Lower leg skin (tissue), 4 donors: Measurements from ENCODE around the gene ZNF658. TPM values are rescaled to one million over a fixed set of nuclear protein-coding genes. Genes with fewer than 3 reads are reported as not detected.
"Not testable (repeated sequence)": the region's sequence is repeated elsewhere in the genome, so short reads cannot be mapped to it uniquely, and the experiment has no call there.

ENCODE experiments used
- DNase-seq, 2 donors: peaks; one replicate each; pipeline ENCODE4 v3.0.0-alpha.2; 2019; ENCODE audit warnings: low spot score in 2 of 2
- H3K4me3 ChIP-seq: fragments of 200-600 bp; sonication (generic); 2 replicates; pipeline ENCODE4 v1.5.1; 2017; ENCODE audit warnings: mild to moderate bottlenecking, low read depth; ENCODE audit not compliant: poor library complexity, severe bottlenecking
- WGBS, 2 donors: methylation state at CpG; one replicate each; pipeline ENCODE4 v1.1.5; 2018; 5-methylcytosine and 5-hydroxymethylcytosine counted together
- intact Hi-C: fragments of 100-400 bp; cut with DNase I; formaldehyde crosslinking; loops from one replicate; pipeline ENCODE4 v1.15.0; 2023; ENCODE audit warnings: low total_unique reads
- total RNA-seq, 4 donors: library from RNA; depleted of rRNA; stranded (reverse); fragments of >200 nt; gene quantifications; one replicate each; pipeline ENCODE4 v1.1.0, GENCODE V29; 2016

The ZNF658 gene
- total RNA-seq, result 10 to 100 TPM in 3 of 4 donors, 1 to 10 TPM in 1; 8.5 to 14.3 (median 12.0) TPM

- WGBS, 2 donors, result 1% methylated on average over 21 to 27 of the region's 46 CpGs
- DNase-seq, result peak; percentile 84 to 96
- intact Hi-C loops, result not testable (repeated sequence)
- H3K4me3 ChIP-seq, result peak within 1 kb of the TSS; percentile 48
These were observed at the start of gene ZNF658 for GRCh38 chr9:66900490-66901131. ZNF658 (plus strand) TSS chr9:66900725; CDS start chr9:66903562, 2,837 bp downstream.

DNA sequence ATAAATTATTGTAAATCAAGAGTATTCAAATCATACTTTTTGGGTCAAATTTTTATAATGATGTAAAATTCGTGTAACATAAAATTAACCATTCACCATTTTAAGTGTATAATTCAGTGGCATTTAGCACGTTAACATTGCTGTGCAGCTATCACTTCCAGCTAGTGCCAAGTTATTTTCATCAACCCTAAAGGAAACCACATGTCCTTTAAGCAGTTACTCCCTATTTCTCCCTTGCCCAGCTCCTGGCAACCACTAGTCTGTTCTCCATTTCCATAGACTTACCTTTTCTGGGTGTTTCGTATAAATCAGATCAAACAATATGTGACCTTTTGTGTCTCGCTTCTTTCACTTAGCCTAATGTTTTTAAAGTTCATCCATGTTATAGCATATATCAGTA is 38.8 kb upstream of the ZNF658 start:
- DNase-seq, H3K4me3 ChIP-seq, intact Hi-C loops: not testable (repeated sequence)
- no CpG with 5 or more reads among the region's 4 CpGs for WGBS, 2 donors

GRCh38 chr9:66868660-66869059 is 31.9 kb upstream of the ZNF658 start:
- intact Hi-C loops, DNase-seq, H3K4me3 ChIP-seq: not testable (repeated sequence)
- WGBS, 2 donors, result 84 to 85% methylated on average over 2 of the region's 3 CpGs

- 50 to 72% methylated on average over 3 of the region's 3 CpGs for WGBS, 2 donors
- H3K4me3 ChIP-seq, DNase-seq, intact Hi-C loops: not testable (repeated sequence)
These were observed 19.9 kb upstream of the ZNF658 start for GRCh38 chr9:66880605-66881004.

DNA sequence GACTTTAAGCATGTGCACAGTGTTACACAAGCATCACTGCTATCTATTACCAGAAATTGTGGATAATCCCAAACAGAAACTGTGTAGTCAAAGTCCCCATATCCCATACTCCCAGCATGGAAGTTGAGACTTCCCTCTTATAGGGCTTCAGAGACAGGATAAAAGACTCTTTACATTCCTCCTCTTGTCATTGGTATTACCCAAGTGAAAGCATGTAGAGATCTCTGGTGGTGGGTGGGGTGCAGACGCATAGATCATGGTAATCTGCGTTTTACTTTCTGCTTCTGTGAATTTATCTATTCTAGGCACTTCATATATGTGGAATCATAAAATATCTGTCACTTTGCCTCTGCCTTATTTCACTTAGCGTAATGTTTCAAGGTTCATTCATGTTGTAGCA is 18.7 kb upstream of the ZNF658 start:
- 100% methylated on average over 2 to 3 of the region's 3 CpGs for WGBS, 2 donors
- DNase-seq, H3K4me3 ChIP-seq: not testable (repeated sequence)

GRCh38 chr9:66890334-66890733 is 10.2 kb upstream of the ZNF658 start:
- 100% methylated on average over 1 of the region's 1 CpG; no CpG with 5 or more reads in 1 of the 2 donors for WGBS, 2 donors
- H3K4me3 ChIP-seq, DNase-seq, intact Hi-C loops: not testable (repeated sequence)

More for the DNA sequence above, 18.7 kb upstream of the ZNF658 start:
- intact Hi-C loops, result not testable (repeated sequence)

DNA sequence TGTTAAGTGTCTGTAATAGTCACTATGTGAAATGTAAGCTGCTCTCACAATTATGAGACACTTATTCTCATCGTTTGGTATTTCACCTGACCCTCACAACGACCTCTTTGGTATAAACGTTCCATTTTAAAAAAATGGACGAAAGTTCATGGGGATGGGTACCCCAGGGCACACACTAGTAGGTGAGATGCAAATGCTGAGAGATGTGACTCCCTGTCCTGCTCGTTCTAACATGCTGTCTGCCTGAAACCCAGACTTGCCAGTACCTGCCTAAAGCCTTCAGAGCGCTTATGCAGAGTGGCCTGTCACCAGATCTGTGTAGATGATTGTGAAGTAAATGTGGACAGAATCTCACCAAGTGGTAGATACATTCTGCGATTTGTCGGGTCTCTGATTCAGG is 616 bp downstream of the ZNF658 start:
- DNase-seq, result peak in 1 of 2 donors; percentile 16
- WGBS, 2 donors, result 12 to 18% methylated on average over 6 to 8 of the region's 8 CpGs
- intact Hi-C loops, result not testable (repeated sequence)
- H3K4me3 ChIP-seq, result peak overlapping the region; percentile 48

GRCh38 chr9:66909560-66909959 is 9.0 kb downstream of the ZNF658 start:
- DNase-seq, H3K4me3 ChIP-seq, intact Hi-C loops: not testable (repeated sequence)
- WGBS, 2 donors, result 95 to 98% methylated on average over 2 of the region's 2 CpGs

DNA sequence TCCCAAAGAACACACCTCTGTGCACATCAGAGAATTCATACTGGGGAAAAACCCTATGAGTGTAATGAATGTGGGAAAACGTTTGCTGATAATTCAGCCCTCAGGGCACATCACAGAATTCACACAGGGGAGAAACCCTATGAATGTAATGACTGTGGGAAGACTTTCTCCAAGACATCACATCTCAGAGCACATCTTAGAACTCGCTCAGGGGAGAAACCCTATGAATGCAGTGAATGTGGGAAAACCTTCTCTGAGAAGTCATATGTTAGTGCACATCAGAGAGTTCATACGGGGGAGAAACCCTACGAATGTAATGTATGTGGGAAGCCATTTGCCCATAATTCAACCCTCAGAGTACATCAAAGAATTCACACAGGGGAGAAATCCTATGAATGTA is 19.5 kb downstream of the ZNF658 start:
- H3K4me3 ChIP-seq, DNase-seq, intact Hi-C loops: not testable (repeated sequence)
- WGBS, 2 donors, result 73 to 89% methylated on average over 3 to 4 of the region's 4 CpGs

DNA sequence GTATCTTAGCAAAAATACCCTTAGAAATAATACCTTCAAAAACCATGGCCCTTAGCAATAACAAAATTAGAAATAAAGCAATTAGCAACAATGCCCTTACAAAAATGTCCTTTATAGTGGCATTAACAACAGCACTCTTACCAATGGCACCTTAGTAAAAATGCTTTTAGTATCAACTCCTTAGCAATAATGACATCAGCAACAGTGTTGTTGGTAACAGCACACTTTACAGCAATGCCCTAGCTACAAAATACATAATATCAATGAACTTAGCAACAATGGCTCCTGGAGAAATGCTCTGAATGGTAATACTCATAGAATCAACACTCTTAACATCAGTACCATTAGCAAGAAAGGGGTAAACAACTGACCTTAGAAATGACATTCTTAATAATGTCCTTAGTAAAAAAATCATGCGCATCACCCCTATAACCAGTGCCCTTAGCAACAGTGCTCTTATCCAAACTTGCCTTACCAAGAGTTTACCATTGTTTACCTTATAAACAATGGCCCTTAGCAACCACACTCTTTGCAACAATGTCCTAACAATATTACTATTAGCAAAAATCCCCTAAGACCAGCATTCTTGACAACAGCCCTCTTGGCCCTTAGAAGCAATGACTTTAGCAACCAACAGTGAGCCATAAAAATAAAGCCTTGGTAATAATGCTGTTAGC is 35.8 kb downstream of the ZNF658 start:
- no CpG with 5 or more reads among the region's 1 CpG for WGBS, 2 donors
- DNase-seq, H3K4me3 ChIP-seq, intact Hi-C loops: not testable (repeated sequence)

DNA sequence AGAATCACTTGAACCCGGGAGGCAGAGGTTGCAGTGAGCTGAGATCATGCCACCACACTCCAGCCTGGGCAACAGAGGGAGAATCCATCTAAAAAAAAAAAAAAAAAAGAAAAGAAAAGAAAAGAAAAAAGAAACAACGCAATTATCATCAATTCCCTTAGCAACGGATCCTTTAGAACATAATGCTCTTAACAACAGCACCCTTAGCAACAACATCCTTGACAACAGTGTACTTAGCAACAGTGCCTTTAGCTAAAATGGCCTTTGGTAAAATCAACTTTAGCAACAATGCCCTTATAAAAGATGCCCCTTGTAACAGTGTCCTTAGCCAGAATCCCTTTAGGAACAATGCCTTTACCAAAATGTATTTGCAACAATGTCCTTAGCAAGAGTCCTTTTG is 37.1 kb downstream of the ZNF658 start:
- whole genome bisulfite sequencing, 2 donors, result 77 to 100% methylated on average over 3 of the region's 3 CpGs
- DNase-seq, H3K4me3 ChIP-seq, intact Hi-C loops: not testable (repeated sequence)

DNA sequence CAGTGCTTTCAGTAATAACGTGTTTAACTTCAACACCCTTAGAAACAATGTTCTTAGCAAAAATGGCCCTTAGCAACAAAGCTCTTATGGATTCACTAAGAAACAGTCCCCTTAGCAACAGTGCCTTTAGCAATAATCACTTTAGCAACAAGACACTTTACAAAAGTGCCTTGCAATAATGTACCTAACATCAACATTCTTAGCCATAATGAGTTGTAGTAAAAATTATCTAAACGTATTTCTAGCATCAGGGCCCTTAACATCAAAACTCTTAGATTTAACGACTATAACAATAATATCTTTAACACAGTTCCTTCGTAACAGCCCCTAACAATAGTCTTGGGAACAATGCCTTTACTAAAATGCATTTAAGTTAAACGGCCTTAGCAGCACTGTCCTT is 37.8 kb downstream of the ZNF658 start:
- H3K4me3 ChIP-seq, DNase-seq, intact Hi-C loops: not testable (repeated sequence)
- WGBS, 2 donors, result 59 to 63% methylated on average over 5 of the region's 5 CpGs

DNA sequence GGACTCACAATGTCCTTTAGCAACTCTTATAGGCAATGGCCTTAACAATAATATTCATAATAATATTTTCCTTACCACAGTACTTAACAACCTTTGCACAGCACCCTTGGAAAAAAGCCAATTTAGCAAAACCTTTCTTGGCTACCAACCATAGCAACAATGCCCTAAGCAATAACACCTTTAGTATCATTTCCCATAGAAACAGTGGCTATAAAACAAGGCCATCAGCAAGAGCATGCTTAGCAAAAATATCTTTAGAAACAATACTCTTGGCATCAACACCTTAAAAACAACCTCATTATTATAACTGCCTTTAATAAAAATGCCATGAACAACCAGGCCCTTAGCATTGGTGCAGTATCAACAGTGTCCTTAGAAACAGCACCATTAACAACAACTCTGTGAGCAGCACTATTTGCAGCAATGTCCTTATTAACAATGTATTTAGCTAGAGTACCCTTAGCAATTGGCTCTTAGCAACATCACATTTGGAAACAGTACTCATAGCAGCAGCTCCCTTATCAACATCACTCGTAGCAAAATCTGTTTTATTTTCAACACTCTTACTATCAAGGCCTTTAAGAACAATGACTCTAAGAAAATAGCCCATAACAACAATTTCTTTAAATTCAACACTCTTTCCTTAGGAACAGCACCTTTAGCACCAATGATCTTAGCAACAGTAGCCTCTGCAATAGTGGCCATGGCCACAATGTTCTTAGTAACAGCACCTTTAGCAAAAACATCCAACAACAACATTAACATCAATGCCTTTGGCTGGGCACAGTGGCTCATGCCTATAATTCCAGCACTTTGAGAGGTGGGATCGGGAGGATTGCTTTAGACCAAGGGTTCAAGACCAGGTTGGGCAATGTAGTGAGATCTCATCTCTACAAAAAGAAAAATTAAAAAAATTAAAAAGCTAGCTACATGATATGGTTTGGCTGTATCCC is 39.6 kb downstream of the ZNF658 start:
- whole genome bisulfite sequencing, 2 donors, result 17 to 28% methylated on average over 1 of the region's 2 CpGs
- DNase-seq, H3K4me3 ChIP-seq, intact Hi-C loops: not testable (repeated sequence)

GRCh38 chr9:66942400-66943155 is 42.1 kb downstream of the ZNF658 start:
- 39% methylated on average over 5 of the region's 5 CpGs for WGBS, 2 donors
- DNase-seq, H3K4me3 ChIP-seq, intact Hi-C loops: not testable (repeated sequence)
